SK-N-SH (cell line): Measurements from ENCODE around the gene OR9Q1. TPM values are rescaled to one million over a fixed set of nuclear protein-coding genes. Genes with fewer than 3 reads are reported as not detected.

Experiments
- CTCF ChIA-PET: fragments of 300-600, 350-600 bp; formaldehyde crosslinking; extraction: SDS; loops from one replicate; lab custom pipeline; 2021; lab: Yijun Ruan, JAX
- POLR2A ChIA-PET: fragments of 350-600 bp; sonication (Branson Sonifier 250); formaldehyde crosslinking; extraction: SDS; loops from one replicate; lab custom pipeline; 2020; ENCODE audit warnings: antibody characterized with exemption, inconsistent platforms; lab: Yijun Ruan, JAX
- DNase-seq: peaks from one replicate; pipeline ENCODE4 v3.0.0; 2012
- H2AFZ ChIP-seq: fragments of 200-600 bp; sonication (generic); 2 replicates; pipeline ENCODE4 v1.8.1; 2016; ENCODE audit warnings: antibody characterized with exemption, mild to moderate bottlenecking, low read depth
- H3F3A ChIP-seq: fragments of 200-600 bp; sonication (generic); replicated peaks from 2 replicates; pipeline ENCODE3; 2016; ENCODE audit warnings: antibody characterized with exemption, mild to moderate bottlenecking; ENCODE audit not compliant: insufficient read depth
- H3K27ac ChIP-seq, 2 experiments: fragments of 200-500 bp in 1 of 2; fragments of 200-600 bp in 1 of 2; sonication (Bioruptor generic) in 1 of 2; sonication (generic), shearing (Covaris generic) in 1 of 2; 2 replicates each; pipeline versions ENCODE4 v1.5.1 to v1.6.1; 2014 to 2016; ENCODE audit warnings: low read depth in 2 of 2, inconsistent platforms in 1 of 2, low read length in 1 of 2, mild to moderate bottlenecking in 1 of 2, mixed read lengths in 1 of 2
- H3K27me3 ChIP-seq: fragments of 200-600 bp; sonication (generic), shearing (Covaris generic); 2 replicates; pipeline ENCODE4 v1.6.1; 2016; ENCODE audit warnings: mixed run types; ENCODE audit not compliant: insufficient read depth
- H3K36me3 ChIP-seq, 2 experiments: fragments of 200-500 bp in 1 of 2; fragments of 200-600 bp in 1 of 2; sonication (Bioruptor generic) in 1 of 2; sonication (generic) in 1 of 2; replicated peaks in 1 of 2; 2 replicates each; pipeline versions ENCODE3 to v1.5.1; 2014 to 2016; ENCODE audit warnings: low read length in 1 of 2, mild to moderate bottlenecking in 1 of 2; ENCODE audit not compliant: insufficient read depth in 2 of 2, control insufficient read depth in 1 of 2
- H3K4me1 ChIP-seq, 2 experiments: fragments of 200-500 bp in 1 of 2; fragments of 200-600 bp in 1 of 2; sonication (Bioruptor generic) in 1 of 2; sonication (generic), shearing (Covaris generic) in 1 of 2; 2 replicates each; pipeline versions ENCODE4 v1.5.1 to v1.6.1; 2014 to 2016; ENCODE audit warnings: low read depth in 1 of 2, low read length in 1 of 2, mixed run types in 1 of 2; ENCODE audit not compliant: insufficient read depth in 2 of 2, control insufficient read depth in 1 of 2
- H3K4me2 ChIP-seq: fragments of 200-600 bp; sonication (generic), shearing (Covaris generic); 2 replicates; pipeline ENCODE4 v1.6.1; 2017; ENCODE audit warnings: mixed run types
- H3K4me3 ChIP-seq, 2 experiments: fragments of 200-500 bp in 1 of 2; fragments of 200-600 bp in 1 of 2; sonication (Bioruptor generic) in 1 of 2; sonication (generic), shearing (Covaris generic) in 1 of 2; 2 replicates each; pipeline versions ENCODE4 v1.5.1 to v1.8.1; 2014 to 2016; ENCODE audit warnings: low read depth in 2 of 2, inconsistent platforms in 1 of 2, low read length in 1 of 2, mild to moderate bottlenecking in 1 of 2, mixed read lengths in 1 of 2, moderate library complexity in 1 of 2
- H3K79me2 ChIP-seq: fragments of 200-600 bp; sonication (generic); 2 replicates; pipeline ENCODE4 v1.8.1; 2017; ENCODE audit warnings: mild to moderate bottlenecking; ENCODE audit not compliant: insufficient read depth
- H3K9ac ChIP-seq: fragments of 200-600 bp; sonication (generic); 2 replicates; pipeline ENCODE4 v1.6.1; 2017; ENCODE audit warnings: mixed run types
- H3K9me2 ChIP-seq: fragments of 200-600 bp; sonication (generic); 2 replicates; pipeline ENCODE4 v1.6.1; 2017; ENCODE audit warnings: mixed run types
- H3K9me3 ChIP-seq: fragments of 200-600 bp; sonication (generic); 2 replicates; pipeline ENCODE4 v1.6.1; 2017; ENCODE audit warnings: mixed run types, mild to moderate bottlenecking, moderate library complexity
- H4K20me1 ChIP-seq: fragments of 200-600 bp; sonication (generic); 2 replicates; pipeline ENCODE4 v1.6.1; 2017; ENCODE audit warnings: mild to moderate bottlenecking, mixed run types; ENCODE audit not compliant: insufficient read depth
- CHD2 ChIP-seq: fragments of 150-350 bp; IDR thresholded peaks from 2 replicates; pipeline ENCODE4 v1.6.1; 2018; ENCODE audit warnings: low read length; ENCODE audit not compliant: partially characterized antibody
- CTCF ChIP-seq: fragments of 200-600 bp; sonication (generic); IDR thresholded peaks from 2 replicates; pipeline ENCODE4 v1.6.1; 2017; ENCODE audit warnings: antibody characterized with exemption, mild to moderate bottlenecking, moderate library complexity
- ELF1 ChIP-seq: IDR thresholded peaks from 2 replicates; pipeline ENCODE4 v1.4.0; 2012
- EZH2phosphoT487 ChIP-seq: fragments of 200-600 bp; sonication (generic); IDR thresholded peaks from 2 replicates; pipeline ENCODE4 v1.6.1; 2017; ENCODE audit warnings: low read depth, mixed run types, mild to moderate bottlenecking, antibody characterized with exemption, moderate library complexity, borderline replicate concordance
- FOXJ3 ChIP-seq: sonication (generic); formaldehyde crosslinking; IDR thresholded peaks from 2 replicates; pipeline ENCODE4 v1.5.1; 2020; ENCODE audit warnings: mild to moderate bottlenecking, missing genetic modification reagents
- GATA2 ChIP-seq: sonication (generic); formaldehyde crosslinking; IDR thresholded peaks from 2 replicates; pipeline ENCODE4 v1.5.0; 2020; ENCODE audit warnings: mild to moderate bottlenecking, missing genetic modification reagents
- JUND ChIP-seq: IDR thresholded peaks from 2 replicates; pipeline ENCODE4 v1.4.0; 2012
- MEF2A ChIP-seq: IDR thresholded peaks from 2 replicates; pipeline ENCODE4 v1.4.0; 2012; ENCODE audit warnings: low read depth, borderline replicate concordance
- NRF1 ChIP-seq: IDR thresholded peaks from 2 replicates; pipeline ENCODE4 v1.6.1; 2012; ENCODE audit warnings: low read depth, mild to moderate bottlenecking, low read length
- PBX3 ChIP-seq: IDR thresholded peaks from 2 replicates; pipeline ENCODE4; 2012
- RAD21 ChIP-seq: IDR thresholded peaks from 2 replicates; pipeline ENCODE4 v1.6.1; 2012; ENCODE audit warnings: mild to moderate bottlenecking, low read length
- RCOR1 ChIP-seq: fragments of 150-350 bp; IDR thresholded peaks from 2 replicates; pipeline ENCODE4 v1.6.1; 2017; ENCODE audit warnings: antibody characterized with exemption, low read length
- SIN3A ChIP-seq: IDR thresholded peaks from 2 replicates; pipeline ENCODE4 v1.6.1; 2012; ENCODE audit warnings: low read depth, mild to moderate bottlenecking, low read length, moderate library complexity, borderline replicate concordance
- TAF1 ChIP-seq: IDR thresholded peaks from 2 replicates; pipeline ENCODE4 v1.6.1; 2012; ENCODE audit warnings: low read depth, mild to moderate bottlenecking, low read length, moderate library complexity, borderline replicate concordance
- TCF12 ChIP-seq: IDR thresholded peaks from 2 replicates; pipeline ENCODE4 v1.4.0; 2012
- TEAD4 ChIP-seq: IDR thresholded peaks from 2 replicates; pipeline ENCODE4 v1.4.0; 2012; ENCODE audit warnings: mild to moderate bottlenecking, borderline replicate concordance; ENCODE audit not compliant: insufficient read depth
- USF1 ChIP-seq: IDR thresholded peaks from 2 replicates; pipeline ENCODE4 v1.4.0; 2012; ENCODE audit warnings: low read depth, borderline replicate concordance
- YY1 ChIP-seq: IDR thresholded peaks from 2 replicates; pipeline ENCODE4 v1.4.0; 2012; ENCODE audit warnings: low read depth, mild to moderate bottlenecking
- WGBS: methylation state at CpG from one replicate; pipeline ENCODE4 v1.1.6; 2017; ENCODE audit warnings: low lambda C conversion rate; 5-methylcytosine and 5-hydroxymethylcytosine counted together
- polyA plus RNA-seq, 3 experiments: library from polyadenylated mRNA; depleted of rRNA; stranded (reverse); fragments of >200 nt; gene quantifications; 2 replicates each; pipeline ENCODE4 v1.2.3, GENCODE V29; 2012
- TF ChIP-seq, protein P1 (sequence below): IDR thresholded peaks from 2 replicates; pipeline ENCODE4 v1.4.0; 2012; ENCODE audit warnings: low read depth, borderline replicate concordance
- TF ChIP-seq, protein P2 (sequence below): fragments of 150-350 bp; IDR thresholded peaks from 2 replicates; pipeline ENCODE4 v1.6.1; 2017; ENCODE audit warnings: antibody characterized with exemption, low read length, low read depth, borderline replicate concordance

The OR9Q1 gene
- polyA plus RNA-seq, 1 of the 3 experiments (the other 2 are of a cell fraction): not detected

- TF ChIP-seq TAF1 (no peak), TCF12 (no peak), RCOR1 (no peak), RAD21 (no peak)
- TF ChIP-seq, protein P1, sequence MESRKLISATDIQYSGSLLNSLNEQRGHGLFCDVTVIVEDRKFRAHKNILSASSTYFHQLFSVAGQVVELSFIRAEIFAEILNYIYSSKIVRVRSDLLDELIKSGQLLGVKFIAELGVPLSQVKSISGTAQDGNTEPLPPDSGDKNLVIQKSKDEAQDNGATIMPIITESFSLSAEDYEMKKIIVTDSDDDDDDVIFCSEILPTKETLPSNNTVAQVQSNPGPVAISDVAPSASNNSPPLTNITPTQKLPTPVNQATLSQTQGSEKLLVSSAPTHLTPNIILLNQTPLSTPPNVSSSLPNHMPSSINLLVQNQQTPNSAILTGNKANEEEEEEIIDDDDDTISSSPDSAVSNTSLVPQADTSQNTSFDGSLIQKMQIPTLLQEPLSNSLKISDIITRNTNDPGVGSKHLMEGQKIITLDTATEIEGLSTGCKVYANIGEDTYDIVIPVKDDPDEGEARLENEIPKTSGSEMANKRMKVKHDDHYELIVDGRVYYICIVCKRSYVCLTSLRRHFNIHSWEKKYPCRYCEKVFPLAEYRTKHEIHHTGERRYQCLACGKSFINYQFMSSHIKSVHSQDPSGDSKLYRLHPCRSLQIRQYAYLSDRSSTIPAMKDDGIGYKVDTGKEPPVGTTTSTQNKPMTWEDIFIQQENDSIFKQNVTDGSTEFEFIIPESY: no peak
- TF ChIP-seq, all 33 proteins: peak for 0
Observed at GRCh38 chr11:58046231-58046630, 22.6 kb downstream of the OR9Q1 start (continued).

- H3K79me2 ChIP-seq: no peaks in the 10 kb centered on the region
- H3K4me2 ChIP-seq: no peak overlapping the region
- TF ChIP-seq MEF2A (no peak), PBX3 (no peak), TEAD4 (no peak), SIN3A (no peak), CTCF (no peak), YY1 (no peak), FOXJ3 (CRISPR knock-in tag) (no peak), EZH2phosphoT487 (no peak), ELF1 (no peak), GATA2 (CRISPR knock-in tag) (no peak), USF1 (no peak), CHD2 (no peak), NRF1 (no peak), JUND (no peak)
- TF ChIP-seq, protein P2, sequence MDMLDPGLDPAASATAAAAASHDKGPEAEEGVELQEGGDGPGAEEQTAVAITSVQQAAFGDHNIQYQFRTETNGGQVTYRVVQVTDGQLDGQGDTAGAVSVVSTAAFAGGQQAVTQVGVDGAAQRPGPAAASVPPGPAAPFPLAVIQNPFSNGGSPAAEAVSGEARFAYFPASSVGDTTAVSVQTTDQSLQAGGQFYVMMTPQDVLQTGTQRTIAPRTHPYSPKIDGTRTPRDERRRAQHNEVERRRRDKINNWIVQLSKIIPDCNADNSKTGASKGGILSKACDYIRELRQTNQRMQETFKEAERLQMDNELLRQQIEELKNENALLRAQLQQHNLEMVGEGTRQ: no peak
- no peak overlapping the region for H3K27ac ChIP-seq
- H4K20me1 ChIP-seq: no peaks in the 10 kb centered on the region
- no peaks in the 10 kb centered on the region for H3K4me1 ChIP-seq
- peaks cover 8% of the 10 kb centered on the region; the same call in 1 of the 2 replicates for H3K27me3 ChIP-seq
- no peaks in the 10 kb centered on the region for H3F3A ChIP-seq
- no peak overlapping the region for H3K4me3 ChIP-seq
- H3K9me2 ChIP-seq: no peaks in the 10 kb centered on the region
- no peak for DNase-seq
- H2AFZ ChIP-seq: no peak overlapping the region
- no peaks in the 10 kb centered on the region for H3K9me3 ChIP-seq
- POLR2A ChIA-PET: no interaction called here
- no peak overlapping the region for H3K9ac ChIP-seq
- WGBS: 37% methylated on average over 3 of the region's 3 CpGs
- no peaks in the 10 kb centered on the region for H3K36me3 ChIP-seq
- CTCF ChIA-PET: no interaction called here
Observed at GRCh38 chr11:58047818-58048217, 24.1 kb downstream of the OR9Q1 start.
